GM13977 (cell line): Measurements from ENCODE around the gene STYX.
"Not testable (repeated sequence)": the region's sequence is repeated elsewhere in the genome, so short reads cannot be mapped to it uniquely, and the experiment has no call there.

Experiments used
- DNase-seq: peaks from one replicate; pipeline ENCODE4 v3.0.0; 2012; ENCODE audit warnings: low spot score
- in situ Hi-C: fragments of 300-500 bp; cut with MboI; formaldehyde crosslinking; loops from one replicate; pipeline ENCODE4 v1.12.0; 2022; ENCODE audit warnings: low sequenced_read_pairs, low pct_unique_long_range_greater_than_20kb, mixed read lengths, inconsistent platforms; ENCODE audit not compliant: unreplicated experiment
- TF ChIP-seq, protein P1 (sequence below): IDR thresholded peaks from 2 replicates; pipeline ENCODE4 v1.5.1; 2012; ENCODE audit warnings: mild to moderate bottlenecking, control low read depth; ENCODE audit not compliant: insufficient read depth; ENCODE audit errors: extremely low read depth, missing control alignments

Gene STYX

GRCh38 chr14:52724360-52724644 lies 5.7 kb upstream of the STYX start:
- in situ Hi-C loops: no loop called here
- no peak for DNase-seq
- TF ChIP-seq, protein P1, sequence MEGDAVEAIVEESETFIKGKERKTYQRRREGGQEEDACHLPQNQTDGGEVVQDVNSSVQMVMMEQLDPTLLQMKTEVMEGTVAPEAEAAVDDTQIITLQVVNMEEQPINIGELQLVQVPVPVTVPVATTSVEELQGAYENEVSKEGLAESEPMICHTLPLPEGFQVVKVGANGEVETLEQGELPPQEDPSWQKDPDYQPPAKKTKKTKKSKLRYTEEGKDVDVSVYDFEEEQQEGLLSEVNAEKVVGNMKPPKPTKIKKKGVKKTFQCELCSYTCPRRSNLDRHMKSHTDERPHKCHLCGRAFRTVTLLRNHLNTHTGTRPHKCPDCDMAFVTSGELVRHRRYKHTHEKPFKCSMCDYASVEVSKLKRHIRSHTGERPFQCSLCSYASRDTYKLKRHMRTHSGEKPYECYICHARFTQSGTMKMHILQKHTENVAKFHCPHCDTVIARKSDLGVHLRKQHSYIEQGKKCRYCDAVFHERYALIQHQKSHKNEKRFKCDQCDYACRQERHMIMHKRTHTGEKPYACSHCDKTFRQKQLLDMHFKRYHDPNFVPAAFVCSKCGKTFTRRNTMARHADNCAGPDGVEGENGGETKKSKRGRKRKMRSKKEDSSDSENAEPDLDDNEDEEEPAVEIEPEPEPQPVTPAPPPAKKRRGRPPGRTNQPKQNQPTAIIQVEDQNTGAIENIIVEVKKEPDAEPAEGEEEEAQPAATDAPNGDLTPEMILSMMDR: no peak

- in situ Hi-C loops, DNase-seq: not testable (repeated sequence)
These were observed 2.5 kb upstream of the STYX start for GRCh38 chr14:52727509-52727908.

DNA sequence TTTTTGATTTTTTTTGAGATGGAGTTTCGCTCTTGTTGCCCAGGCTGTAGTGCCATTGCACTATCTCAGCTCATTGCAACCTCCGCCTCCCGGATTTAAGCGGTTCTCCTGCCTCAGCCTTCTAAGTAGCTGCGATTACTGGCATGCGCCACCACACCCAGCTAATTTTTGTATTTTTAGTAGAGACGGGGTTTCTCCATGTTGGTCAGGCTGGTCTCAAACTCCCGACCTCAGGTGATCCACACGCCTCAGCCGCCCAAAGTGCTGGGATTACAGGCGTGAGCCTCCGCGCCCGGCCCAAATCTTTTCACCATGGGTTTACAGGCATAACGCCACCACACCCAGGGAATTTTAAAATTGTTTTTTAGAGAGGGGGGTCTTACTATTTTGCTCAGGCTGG lies 931 bp upstream of the STYX start:
- in situ Hi-C loops, DNase-seq: not testable (repeated sequence)

DNA sequence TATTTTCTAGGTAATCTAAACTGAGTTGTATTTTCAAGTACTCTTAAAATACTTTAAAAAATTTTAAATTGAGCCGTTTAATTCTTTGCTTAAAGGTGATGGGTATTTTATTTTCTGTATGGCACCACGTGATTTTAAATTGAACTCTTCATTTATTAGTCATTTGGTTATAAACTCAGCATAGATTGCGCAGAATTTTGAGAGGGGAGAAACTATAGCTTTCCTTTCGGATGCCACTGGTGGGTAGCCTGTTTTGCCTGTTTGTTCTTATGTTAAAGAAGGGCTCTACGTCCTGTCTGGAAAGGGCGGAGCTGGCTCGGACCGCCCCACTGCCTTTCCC lies 411 bp upstream of the STYX start:
- TF ChIP-seq, protein P1: no peak
- DNase-seq: no peak
- in situ Hi-C loops: no loop called here

- TF ChIP-seq, protein P1: no peak
- in situ Hi-C loops: no loop called here
- no peak for DNase-seq
These were observed 744 bp downstream of the STYX start for GRCh38 chr14:52730709-52731111.

DNA sequence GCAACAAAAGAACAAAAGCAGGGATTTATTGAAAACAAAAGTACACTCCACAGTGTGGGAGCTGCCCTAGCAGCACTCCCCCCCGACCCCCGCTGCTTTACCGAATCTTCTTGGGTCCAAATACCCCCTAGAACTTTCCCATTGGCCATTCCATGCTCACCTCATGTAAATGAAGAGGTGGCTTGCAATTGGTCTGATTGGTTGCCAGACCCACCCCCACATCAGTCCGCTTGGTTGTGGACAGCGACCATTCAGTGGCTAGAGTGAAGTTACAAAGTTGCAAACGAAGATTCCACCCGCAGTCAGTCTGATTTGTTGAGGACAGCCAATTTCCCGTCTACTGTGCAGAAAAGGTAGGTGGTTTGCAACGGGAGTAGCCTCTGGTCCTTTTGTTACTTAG lies 3.9 kb downstream of the STYX start:
- in situ Hi-C loops: no loop called here
- TF ChIP-seq, protein P1: no peak
- DNase-seq: no peak

GRCh38 chr14:52735921-52736489 lies 6.0 kb downstream of the STYX start:
- in situ Hi-C loops: no loop called here
- TF ChIP-seq, protein P1: no peak
- DNase-seq: no peak

GRCh38 chr14:52738409-52738808 lies 8.4 kb downstream of the STYX start:
- DNase-seq: no peak
- TF ChIP-seq, protein P1: no peak
- in situ Hi-C loops: no loop called here
